ENCODE measurements around the gene CPNE7.

- TF ChIP-seq CTCF (IDR thresholded peaks at IDR 0.05) (no peak), EZH2 (IDR thresholded peaks at IDR 0.05; ENCODE audit: borderline replicate concordance, insufficient read depth, low read depth, low read length, poor library complexity, severe bottlenecking) (no peak)
These were observed 62.9 kb downstream of the CPNE7 start for GRCh38 chr16:89638455-89638854.

All from B cell (primary cell).